Measurements from ENCODE around the gene DNAH3.

DNA sequence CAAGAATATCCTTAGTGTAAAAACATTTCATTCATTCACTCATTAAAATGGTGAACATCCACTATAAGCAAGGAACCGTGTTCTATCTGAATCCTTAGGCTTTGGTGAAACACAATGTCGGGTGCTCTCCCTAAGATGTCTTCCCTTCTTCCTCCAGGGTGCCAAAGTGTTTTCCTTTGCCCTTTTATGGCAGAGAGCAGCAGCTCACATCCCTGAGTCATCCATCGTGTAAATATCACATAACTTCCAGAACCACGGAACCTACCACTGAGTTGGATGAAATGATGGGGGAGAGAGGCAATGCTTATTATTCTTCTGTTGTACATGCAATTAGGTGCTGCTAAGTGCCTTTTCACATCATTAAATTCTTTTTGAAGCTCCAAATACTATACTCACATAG, 50.2 kb downstream of the DNAH3 start:
- TF ChIP-seq, protein P1, sequence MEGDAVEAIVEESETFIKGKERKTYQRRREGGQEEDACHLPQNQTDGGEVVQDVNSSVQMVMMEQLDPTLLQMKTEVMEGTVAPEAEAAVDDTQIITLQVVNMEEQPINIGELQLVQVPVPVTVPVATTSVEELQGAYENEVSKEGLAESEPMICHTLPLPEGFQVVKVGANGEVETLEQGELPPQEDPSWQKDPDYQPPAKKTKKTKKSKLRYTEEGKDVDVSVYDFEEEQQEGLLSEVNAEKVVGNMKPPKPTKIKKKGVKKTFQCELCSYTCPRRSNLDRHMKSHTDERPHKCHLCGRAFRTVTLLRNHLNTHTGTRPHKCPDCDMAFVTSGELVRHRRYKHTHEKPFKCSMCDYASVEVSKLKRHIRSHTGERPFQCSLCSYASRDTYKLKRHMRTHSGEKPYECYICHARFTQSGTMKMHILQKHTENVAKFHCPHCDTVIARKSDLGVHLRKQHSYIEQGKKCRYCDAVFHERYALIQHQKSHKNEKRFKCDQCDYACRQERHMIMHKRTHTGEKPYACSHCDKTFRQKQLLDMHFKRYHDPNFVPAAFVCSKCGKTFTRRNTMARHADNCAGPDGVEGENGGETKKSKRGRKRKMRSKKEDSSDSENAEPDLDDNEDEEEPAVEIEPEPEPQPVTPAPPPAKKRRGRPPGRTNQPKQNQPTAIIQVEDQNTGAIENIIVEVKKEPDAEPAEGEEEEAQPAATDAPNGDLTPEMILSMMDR (IDR thresholded peaks at IDR 0.05; ENCODE audit: insufficient read depth, low read length) = no peak
- no peak for TF ChIP-seq SPI1 (IDR thresholded peaks at IDR 0.05; ENCODE audit: borderline replicate concordance, low read depth)

All from HL-60 (cell line).